ENCODE results near the gene VCY1B.
"Not testable (repeated sequence)": the region's sequence is repeated elsewhere in the genome, so short reads cannot be mapped to it uniquely, and the experiment has no call there.

Gene VCY1B

GRCh38 chrY:14055927-14056326 lies at the start of gene VCY1B:
Gene VCY1B (plus strand): TSS chrY:14056227. CDS start chrY:14056290, 63 bp downstream.
- H3K4me3 ChIP-seq (ENCODE audit: low read length); H3K36me3 ChIP-seq (ENCODE audit: insufficient read depth, low read depth, low read length); H3K9ac ChIP-seq (ENCODE audit: low read depth, low read length); H3K9me3 ChIP-seq (ENCODE audit: insufficient read depth, low read depth, low read length); H3K27ac ChIP-seq (ENCODE audit: low read length); H3K4me1 ChIP-seq (ENCODE audit: insufficient read depth, low read length); H3K27me3 ChIP-seq (ENCODE audit: insufficient read depth, low read length): not testable (repeated sequence)

- H3K9me3 ChIP-seq (ENCODE audit: insufficient read depth, low read depth, low read length); H3K4me3 ChIP-seq (ENCODE audit: low read length): not testable (repeated sequence)
Measured at GRCh38 chrY:14011916-14012315, 44.1 kb upstream of the VCY1B start.

GRCh38 chrY:14030395-14030794 lies 25.6 kb upstream of the VCY1B start:
- not testable (repeated sequence) for H3K9me3 ChIP-seq (ENCODE audit: insufficient read depth, low read depth, low read length); H3K36me3 ChIP-seq (ENCODE audit: insufficient read depth, low read depth, low read length); H3K4me3 ChIP-seq (ENCODE audit: low read length); H3K9ac ChIP-seq (ENCODE audit: low read depth, low read length); H3K4me1 ChIP-seq (ENCODE audit: insufficient read depth, low read length); H3K27me3 ChIP-seq (ENCODE audit: insufficient read depth, low read length); H3K27ac ChIP-seq (ENCODE audit: low read length)

More at GRCh38 chrY:14011916-14012315, 44.1 kb upstream of the VCY1B start:
- not testable (repeated sequence) for H3K9ac ChIP-seq (ENCODE audit: low read depth, low read length); H3K27ac ChIP-seq (ENCODE audit: low read length); H3K36me3 ChIP-seq (ENCODE audit: insufficient read depth, low read depth, low read length); H3K27me3 ChIP-seq (ENCODE audit: insufficient read depth, low read length); H3K4me1 ChIP-seq (ENCODE audit: insufficient read depth, low read length)

GRCh38 chrY:14085877-14086276 lies 29.9 kb downstream of the VCY1B start:
- H3K9ac ChIP-seq (ENCODE audit: low read depth, low read length), result no peak overlapping the region
- H3K4me1 ChIP-seq (ENCODE audit: insufficient read depth, low read length), result no peaks in the 10 kb centered on the region
- no peaks in the 10 kb centered on the region for H3K9me3 ChIP-seq (ENCODE audit: insufficient read depth, low read depth, low read length)
- no peak overlapping the region for H3K4me3 ChIP-seq (ENCODE audit: low read length)
- no peaks in the 10 kb centered on the region for H3K36me3 ChIP-seq (ENCODE audit: insufficient read depth, low read depth, low read length)
- no peaks in the 10 kb centered on the region for H3K27me3 ChIP-seq (ENCODE audit: insufficient read depth, low read length)
- H3K27ac ChIP-seq (ENCODE audit: low read length), result no peak overlapping the region
